PC-3 (cell line): ENCODE data around the gene PIM1.

Experiments
- EZH2 ChIP-seq: fragments of 300-600 bp; sonication (generic); IDR thresholded peaks from one replicate; pipeline ENCODE4 v1.6.1; 2017; ENCODE audit warnings: antibody characterized with exemption, mild to moderate bottlenecking, low read length; ENCODE audit not compliant: unreplicated experiment
- EZH2phosphoT487 ChIP-seq: fragments of 300-600 bp; sonication (generic); IDR thresholded peaks from 2 replicates; pipeline ENCODE4 v1.6.1; 2018; ENCODE audit warnings: mild to moderate bottlenecking, antibody characterized with exemption, low read length, borderline replicate concordance
- TF ChIP-seq, protein P1 (sequence below): fragments of 300-600 bp; sonication (generic); conservative IDR thresholded peaks from 2 replicates; pipeline ENCODE4 v1.5.1; 2017; ENCODE audit warnings: antibody characterized with exemption, low read depth, mild to moderate bottlenecking, low read length

DNA sequence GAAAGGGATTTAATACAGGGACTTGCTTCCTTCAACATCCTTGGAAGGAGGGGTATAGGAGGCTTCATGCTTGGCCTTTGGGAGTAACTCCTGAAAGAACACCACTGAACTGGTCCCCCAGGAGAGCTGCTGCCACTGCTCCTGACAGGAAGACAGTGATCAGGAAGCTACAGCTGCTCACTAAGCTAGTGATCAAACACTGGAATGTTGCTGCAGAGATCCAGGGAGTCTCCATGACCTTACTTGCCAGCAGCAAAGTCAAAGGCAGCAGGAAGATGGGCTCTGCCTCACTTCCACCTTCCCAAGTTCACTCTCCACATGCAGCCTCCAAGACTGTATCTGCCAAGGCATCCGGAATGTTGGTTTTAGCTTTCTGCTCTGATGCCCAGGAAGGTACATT lies 31.8 kb downstream of the PIM1 start:
- TF ChIP-seq, protein P1, sequence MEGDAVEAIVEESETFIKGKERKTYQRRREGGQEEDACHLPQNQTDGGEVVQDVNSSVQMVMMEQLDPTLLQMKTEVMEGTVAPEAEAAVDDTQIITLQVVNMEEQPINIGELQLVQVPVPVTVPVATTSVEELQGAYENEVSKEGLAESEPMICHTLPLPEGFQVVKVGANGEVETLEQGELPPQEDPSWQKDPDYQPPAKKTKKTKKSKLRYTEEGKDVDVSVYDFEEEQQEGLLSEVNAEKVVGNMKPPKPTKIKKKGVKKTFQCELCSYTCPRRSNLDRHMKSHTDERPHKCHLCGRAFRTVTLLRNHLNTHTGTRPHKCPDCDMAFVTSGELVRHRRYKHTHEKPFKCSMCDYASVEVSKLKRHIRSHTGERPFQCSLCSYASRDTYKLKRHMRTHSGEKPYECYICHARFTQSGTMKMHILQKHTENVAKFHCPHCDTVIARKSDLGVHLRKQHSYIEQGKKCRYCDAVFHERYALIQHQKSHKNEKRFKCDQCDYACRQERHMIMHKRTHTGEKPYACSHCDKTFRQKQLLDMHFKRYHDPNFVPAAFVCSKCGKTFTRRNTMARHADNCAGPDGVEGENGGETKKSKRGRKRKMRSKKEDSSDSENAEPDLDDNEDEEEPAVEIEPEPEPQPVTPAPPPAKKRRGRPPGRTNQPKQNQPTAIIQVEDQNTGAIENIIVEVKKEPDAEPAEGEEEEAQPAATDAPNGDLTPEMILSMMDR, result no peak
- no peak for TF ChIP-seq EZH2
- no peak for TF ChIP-seq EZH2phosphoT487
